Measurements from ENCODE around the gene NLK. TPM values are rescaled to one million over a fixed set of nuclear protein-coding genes. Genes with fewer than 3 reads are reported as not detected.

Gene NLK
- total RNA-seq, 1 experiment from 2014 or later: 31.8 TPM

DNA sequence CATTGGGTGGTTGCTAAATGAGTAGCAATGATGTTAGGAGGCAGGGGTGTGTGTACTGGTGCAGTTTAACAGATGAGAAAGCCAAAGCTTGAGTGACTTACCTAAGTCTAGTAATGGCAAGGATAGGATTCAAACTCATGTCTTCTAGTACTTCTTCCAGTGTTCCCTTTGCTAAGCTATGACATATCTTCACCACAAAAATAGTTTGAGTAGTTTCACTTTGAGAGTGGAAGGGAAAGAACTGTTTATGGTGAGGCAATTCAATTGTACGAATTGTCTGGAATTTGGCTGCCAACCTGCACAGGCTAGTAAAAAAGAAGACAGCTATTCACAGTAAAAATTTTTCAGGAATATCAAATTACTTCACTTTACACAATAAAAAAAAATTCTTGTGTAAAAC is 138.0 kb downstream of the NLK start:
- Histone ChIP-seq H3K18ac (ENCODE audit: insufficient read length, low read depth, low read length) (no peak overlapping the region), H3K56ac (ENCODE audit: insufficient read length, low read depth, low read length) (no peak overlapping the region), H4K20me1 (ENCODE audit: control insufficient read depth, insufficient read depth, insufficient read length) (no peaks in the 10 kb centered on the region), H3K23me2 (ENCODE audit: insufficient read length, low read depth, low read length, poor library complexity, severe bottlenecking) (no peaks in the 10 kb centered on the region), H3K4me1 (ENCODE audit: insufficient read depth, low read length) (no peaks in the 10 kb centered on the region), H3K27ac (ENCODE audit: insufficient read length, low read depth, low read length) (no peak overlapping the region), H2BK120ac (ENCODE audit: low read depth, low read length, poor library complexity, severe bottlenecking) (no peak overlapping the region), H2BK15ac (ENCODE audit: low read depth, low read length) (no peak overlapping the region), H2BK12ac (ENCODE audit: insufficient read length, low read depth, low read length) (no peak overlapping the region), H2BK20ac (ENCODE audit: low read depth, low read length, poor library complexity, severe bottlenecking) (no peak overlapping the region), H3K9me3 (ENCODE audit: control insufficient read depth, low read depth, low read length) (no peaks in the 10 kb centered on the region), H2BK5ac (ENCODE audit: insufficient read length, low read length) (no peak overlapping the region), H2AFZ (ENCODE audit: low read length) (no peak overlapping the region), H4K8ac (replicated peaks; ENCODE audit: insufficient read length, low read depth, low read length) (no peak overlapping the region), H3K79me2 (ENCODE audit: insufficient read depth, low read length) (no peaks in the 10 kb centered on the region), H3K4ac (ENCODE audit: low read depth, low read length) (no peak overlapping the region), H3K27me3 (ENCODE audit: insufficient read depth, low read length) (no peaks in the 10 kb centered on the region), H3K14ac (ENCODE audit: insufficient read depth, low read length) (no peak overlapping the region), H4K5ac (ENCODE audit: insufficient read length, low read depth, low read length) (no peak overlapping the region), H3K4me2 (ENCODE audit: insufficient read depth, insufficient read length, low read length) (no peak overlapping the region), H3K9ac (ENCODE audit: extremely low read depth, insufficient read length, low read length) (no peak overlapping the region), H2AK5ac (ENCODE audit: insufficient read length, low read length) (no peak overlapping the region), H3K23ac (ENCODE audit: insufficient read length, low read depth, low read length) (no peak overlapping the region), H4K91ac (ENCODE audit: insufficient read length, low read depth, low read length) (no peak overlapping the region), H3K79me1 (ENCODE audit: insufficient read depth, low read depth, low read length, poor library complexity, severe bottlenecking) (no peaks in the 10 kb centered on the region), H3T11ph (ENCODE audit: low read length) (no peak overlapping the region)
- no peaks in the 10 kb centered on the region for H3K27me3 Mint-ChIP-seq (ENCODE audit: low read depth)
- WGBS (ENCODE audit: extremely low coverage, insufficient read length, low lambda C conversion rate): no CpG with 5 or more reads among the region's 1 CpG
- H3K4me3 Mint-ChIP-seq: no peak overlapping the region
- TF ChIP-seq, protein P1, sequence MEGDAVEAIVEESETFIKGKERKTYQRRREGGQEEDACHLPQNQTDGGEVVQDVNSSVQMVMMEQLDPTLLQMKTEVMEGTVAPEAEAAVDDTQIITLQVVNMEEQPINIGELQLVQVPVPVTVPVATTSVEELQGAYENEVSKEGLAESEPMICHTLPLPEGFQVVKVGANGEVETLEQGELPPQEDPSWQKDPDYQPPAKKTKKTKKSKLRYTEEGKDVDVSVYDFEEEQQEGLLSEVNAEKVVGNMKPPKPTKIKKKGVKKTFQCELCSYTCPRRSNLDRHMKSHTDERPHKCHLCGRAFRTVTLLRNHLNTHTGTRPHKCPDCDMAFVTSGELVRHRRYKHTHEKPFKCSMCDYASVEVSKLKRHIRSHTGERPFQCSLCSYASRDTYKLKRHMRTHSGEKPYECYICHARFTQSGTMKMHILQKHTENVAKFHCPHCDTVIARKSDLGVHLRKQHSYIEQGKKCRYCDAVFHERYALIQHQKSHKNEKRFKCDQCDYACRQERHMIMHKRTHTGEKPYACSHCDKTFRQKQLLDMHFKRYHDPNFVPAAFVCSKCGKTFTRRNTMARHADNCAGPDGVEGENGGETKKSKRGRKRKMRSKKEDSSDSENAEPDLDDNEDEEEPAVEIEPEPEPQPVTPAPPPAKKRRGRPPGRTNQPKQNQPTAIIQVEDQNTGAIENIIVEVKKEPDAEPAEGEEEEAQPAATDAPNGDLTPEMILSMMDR (conservative IDR thresholded peaks at IDR 0.05): no peak
- H3K9me3 Mint-ChIP-seq: peaks cover under 1% of the 10 kb centered on the region in 2 experiments; a peak in 1 of 5 replicates
- DNase-seq: no peak
- no peak overlapping the region for H3K27ac Mint-ChIP-seq
- peaks cover 7 to 8% of the 10 kb centered on the region in 2 experiments for H3K4me1 Mint-ChIP-seq
- peaks cover 14 to 20% (median 15%) of the 10 kb centered on the region in 3 experiments for H3K36me3 Mint-ChIP-seq (ENCODE audit: insufficient read depth in 1 of 3, low read depth in 3 of 3)

Measured in H9 (cell line).